ENCODE data around the gene CDK4.

DNA sequence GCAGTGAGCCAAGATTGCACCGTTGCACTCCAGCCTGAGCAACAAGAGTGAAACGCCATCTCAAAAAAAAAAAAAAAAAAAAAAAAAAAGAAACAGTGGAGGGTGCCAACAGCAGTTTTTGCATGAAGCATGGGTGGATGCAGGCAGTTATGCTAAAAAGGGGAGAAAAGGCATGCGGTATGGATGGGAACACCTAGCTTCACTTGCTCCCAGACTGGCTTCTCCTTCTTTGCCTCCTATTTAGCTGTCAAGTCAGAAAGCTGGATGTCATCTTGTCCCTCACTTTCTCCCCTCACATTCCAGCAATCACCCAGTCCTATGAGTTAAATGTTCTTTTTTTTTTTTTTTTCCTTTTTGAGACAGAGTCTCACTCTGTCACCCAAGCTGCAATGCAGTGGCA lies 22.9 kb upstream of the CDK4 start:
- no peak for TF ChIP-seq POLR2AphosphoS5 (IDR thresholded peaks at IDR 0.05)
- TF ChIP-seq, protein P1, sequence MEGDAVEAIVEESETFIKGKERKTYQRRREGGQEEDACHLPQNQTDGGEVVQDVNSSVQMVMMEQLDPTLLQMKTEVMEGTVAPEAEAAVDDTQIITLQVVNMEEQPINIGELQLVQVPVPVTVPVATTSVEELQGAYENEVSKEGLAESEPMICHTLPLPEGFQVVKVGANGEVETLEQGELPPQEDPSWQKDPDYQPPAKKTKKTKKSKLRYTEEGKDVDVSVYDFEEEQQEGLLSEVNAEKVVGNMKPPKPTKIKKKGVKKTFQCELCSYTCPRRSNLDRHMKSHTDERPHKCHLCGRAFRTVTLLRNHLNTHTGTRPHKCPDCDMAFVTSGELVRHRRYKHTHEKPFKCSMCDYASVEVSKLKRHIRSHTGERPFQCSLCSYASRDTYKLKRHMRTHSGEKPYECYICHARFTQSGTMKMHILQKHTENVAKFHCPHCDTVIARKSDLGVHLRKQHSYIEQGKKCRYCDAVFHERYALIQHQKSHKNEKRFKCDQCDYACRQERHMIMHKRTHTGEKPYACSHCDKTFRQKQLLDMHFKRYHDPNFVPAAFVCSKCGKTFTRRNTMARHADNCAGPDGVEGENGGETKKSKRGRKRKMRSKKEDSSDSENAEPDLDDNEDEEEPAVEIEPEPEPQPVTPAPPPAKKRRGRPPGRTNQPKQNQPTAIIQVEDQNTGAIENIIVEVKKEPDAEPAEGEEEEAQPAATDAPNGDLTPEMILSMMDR (IDR thresholded peaks at IDR 0.05 in 8 of 11, conservative IDR thresholded peaks at IDR 0.05 in 3 of 11): no peak

Data from spleen (tissue), 7 donors.